Fibroblast of skin of abdomen (primary cell): ENCODE results near the gene ARHGEF2. TPM values are rescaled to one million over a fixed set of nuclear protein-coding genes. Genes with fewer than 3 reads are reported as not detected.

Experiments
- DNase-seq: peaks from one replicate; pipeline ENCODE4 v3.0.0-alpha.2; 2013
- polyA plus RNA-seq, 2 experiments: library from polyadenylated mRNA; unstranded; fragments of 120-200 nt; gene quantifications; one replicate each; pipeline ENCODE4 v1.2.1, GENCODE V29; 2013; ENCODE audit not compliant: insufficient read length in 2 of 2

Gene ARHGEF2
- polyA plus RNA-seq (2013, experiment 1 of 2; ENCODE audit: insufficient read length) = 172 TPM
- 171 TPM for polyA plus RNA-seq (2013, experiment 2 of 2; ENCODE audit: insufficient read length)

DNA sequence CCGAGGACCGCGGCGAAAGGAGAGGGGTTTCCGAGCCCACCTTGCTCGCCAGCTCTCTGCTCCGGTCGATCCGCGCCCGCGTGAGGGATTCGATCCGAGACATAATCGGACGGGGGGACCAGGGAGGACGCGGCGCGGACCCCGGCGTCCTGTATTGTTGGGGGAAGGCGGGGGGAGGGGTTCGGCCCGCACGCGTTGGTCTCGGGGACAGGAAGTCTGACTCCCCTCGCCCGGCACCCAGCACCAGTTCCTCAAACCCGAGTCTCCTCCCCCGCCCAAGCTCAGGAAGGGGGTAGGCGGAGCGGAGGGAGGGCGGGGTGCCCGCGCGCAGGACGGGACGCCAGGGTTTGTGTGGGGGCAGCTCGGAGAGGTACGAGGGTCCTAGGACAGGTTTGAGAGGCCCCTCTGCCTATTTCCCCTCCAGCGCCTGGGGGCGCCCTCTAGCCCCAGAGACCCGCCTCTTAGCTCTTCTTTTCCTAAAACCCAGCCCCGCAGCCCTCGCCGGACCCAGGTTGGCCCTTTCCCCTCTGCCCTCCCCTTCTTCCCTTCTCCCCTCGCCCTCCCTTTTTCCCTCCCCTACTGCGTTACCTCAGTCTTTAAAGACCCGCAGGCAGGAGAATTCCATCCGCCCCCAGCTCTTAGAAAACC is at the start of gene ARHGEF2:
Gene ARHGEF2, minus strand, starts transcription at position 223 of the 648 bp plus-strand sequence. Its CDS starts 120 bp downstream, at position 103.
- peak; percentile 83 for DNase-seq

DNA sequence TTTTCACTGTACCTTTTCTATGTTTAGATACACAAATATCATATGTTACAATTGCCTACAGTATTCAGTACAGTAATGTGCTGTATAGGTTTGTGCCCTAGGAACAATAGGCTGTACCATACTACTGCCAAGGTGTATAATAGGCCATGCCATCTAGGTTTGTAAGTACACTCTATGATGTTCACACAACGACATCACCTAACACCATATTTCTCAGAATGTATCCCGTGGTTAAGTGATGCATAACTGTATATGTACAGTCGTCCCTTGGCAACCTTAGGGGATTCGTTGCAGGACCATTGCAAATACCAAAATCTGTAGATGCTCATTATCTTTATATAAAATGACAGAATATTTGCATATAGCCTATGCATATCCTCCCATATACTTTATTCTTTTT is 48.2 kb upstream of the ARHGEF2 start:
- peak; percentile 4 for DNase-seq

DNA sequence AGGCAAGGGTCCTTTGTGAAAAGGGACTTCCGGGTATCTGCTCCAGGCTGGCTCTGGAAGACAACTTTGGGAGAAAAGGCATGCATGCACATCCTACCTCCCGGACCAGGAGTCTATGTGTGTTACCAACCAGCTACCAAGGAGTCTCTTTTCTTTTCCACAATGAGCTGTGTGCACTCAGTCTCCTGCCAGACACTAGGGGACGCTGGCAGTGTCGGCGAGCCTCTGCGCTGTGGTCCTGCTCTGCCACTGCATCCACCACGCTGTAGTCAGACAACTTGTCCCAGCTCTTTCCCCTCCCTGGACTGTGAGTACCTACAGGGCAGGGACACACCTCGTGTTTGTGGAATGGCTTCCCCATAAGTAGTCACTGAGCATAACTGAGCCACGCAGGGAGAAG is 47.5 kb upstream of the ARHGEF2 start:
- DNase-seq = peak; percentile 20

DNA sequence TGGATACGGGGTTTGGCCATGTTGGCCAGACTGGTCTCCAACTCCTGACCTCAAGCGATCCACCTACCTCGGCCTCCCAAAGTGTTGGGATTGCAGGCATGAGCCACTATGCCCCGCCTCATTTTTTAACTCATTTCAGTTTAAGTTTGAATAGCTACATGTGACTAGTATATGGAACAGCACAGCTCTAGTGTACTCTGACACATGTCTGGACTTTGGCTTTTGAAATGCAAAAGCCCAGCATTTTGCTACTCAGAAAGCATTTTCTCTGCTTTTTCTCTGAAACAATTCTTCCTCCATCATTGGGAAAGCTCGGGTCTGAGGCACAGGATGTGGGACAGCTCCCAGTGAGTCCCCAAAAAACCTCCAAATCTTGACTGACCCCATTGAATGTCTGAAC is 46.5 kb upstream of the ARHGEF2 start:
- DNase-seq = no peak

DNA sequence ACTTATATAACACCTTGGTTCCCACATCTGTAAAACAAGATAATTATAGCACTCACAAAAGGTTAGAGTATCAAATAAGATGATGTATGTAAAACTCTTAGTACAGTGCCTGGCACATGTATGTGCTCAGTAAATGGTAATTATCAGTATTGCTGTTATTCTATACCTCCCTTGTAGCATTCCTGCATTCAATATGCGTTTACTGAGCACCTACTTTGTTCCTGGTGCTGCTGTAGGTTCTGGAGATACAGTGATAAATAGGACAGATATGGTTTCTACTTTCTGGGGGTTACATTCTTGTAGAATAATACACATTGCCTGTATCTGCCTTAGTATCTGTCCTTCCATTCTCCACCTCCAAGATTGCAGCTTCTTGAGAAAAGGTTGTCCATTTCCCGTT is 43.6 kb upstream of the ARHGEF2 start:
- DNase-seq = no peak

DNA sequence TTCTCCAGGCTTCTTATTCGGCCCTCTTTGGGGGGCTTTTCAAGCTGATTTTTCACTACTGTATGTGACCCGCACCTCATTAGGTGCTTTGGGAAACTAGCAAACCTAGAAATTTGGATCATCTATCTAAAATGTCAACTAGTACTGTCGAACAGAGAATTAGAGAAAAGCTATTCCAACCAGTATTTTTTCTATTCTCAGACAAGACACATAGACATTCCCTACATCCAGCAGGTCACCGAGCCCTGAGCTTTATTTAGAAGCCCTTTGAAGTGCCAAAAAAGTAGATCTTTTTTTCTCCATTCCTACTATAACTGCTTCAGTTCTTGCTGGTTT is 42.7 kb upstream of the ARHGEF2 start:
- no peak for DNase-seq

DNA sequence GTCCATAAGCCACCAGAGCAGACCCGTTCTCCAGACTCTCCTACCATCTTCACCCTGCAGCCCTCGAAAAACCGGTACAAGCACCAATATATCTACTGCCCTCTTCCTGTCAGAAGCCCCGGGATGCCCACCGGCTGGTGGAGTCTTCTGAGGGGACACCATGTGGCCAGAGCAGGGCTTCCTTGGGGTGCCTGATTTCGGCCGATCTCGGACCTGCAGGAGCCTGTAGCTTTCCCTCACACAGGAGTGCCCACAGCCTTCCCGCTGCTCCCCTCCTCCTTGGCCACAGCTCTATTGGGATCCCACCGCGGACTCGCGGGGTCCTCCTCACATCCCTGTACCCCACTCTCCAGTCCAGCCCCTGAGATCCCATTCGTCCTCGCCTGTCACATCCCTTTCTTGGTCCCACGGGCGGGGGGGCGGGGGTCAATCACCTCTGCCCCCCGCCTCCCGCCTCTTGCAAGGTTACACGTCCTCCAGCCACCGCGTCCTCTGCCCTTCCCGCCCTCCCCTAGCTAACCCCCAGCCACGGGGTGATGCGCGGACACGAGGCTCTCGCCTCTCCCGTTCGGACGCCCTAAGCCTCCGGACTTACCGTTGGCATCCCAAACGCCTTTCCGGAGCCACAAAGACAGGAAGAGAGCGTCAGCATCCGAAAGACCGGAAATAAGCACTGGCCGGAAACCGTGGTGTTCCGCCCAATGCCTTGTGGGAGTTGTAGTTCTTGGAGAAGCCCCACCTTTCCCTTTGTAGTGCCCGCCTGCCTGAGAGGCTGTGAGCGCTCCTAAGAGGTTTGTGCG is 42.1 kb upstream of the ARHGEF2 start, which contains the start of gene SSR2:
Gene SSR2, minus strand, starts transcription at position 659 of the 800 bp plus-strand sequence. CDS start 784 bp downstream, outside the sequence.
- peak; percentile 90 for DNase-seq

DNA sequence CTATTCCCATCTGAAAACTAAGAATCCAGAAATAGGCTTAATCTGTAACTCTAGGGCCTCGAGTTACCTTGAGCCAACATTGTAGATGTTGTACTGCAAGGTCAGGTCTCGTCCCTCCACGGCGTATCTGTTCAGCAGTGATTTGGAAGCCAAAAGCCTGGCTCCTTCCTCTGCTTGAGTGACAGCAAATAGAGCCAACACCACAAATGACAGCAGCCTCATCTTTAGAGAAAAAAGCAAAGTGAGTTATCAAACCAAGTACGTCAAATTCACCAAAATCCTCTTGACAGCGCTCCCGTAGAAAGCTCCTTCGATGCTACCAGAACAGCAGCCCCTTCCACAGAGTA is 41.6 kb upstream of the ARHGEF2 start:
- no peak for DNase-seq

DNA sequence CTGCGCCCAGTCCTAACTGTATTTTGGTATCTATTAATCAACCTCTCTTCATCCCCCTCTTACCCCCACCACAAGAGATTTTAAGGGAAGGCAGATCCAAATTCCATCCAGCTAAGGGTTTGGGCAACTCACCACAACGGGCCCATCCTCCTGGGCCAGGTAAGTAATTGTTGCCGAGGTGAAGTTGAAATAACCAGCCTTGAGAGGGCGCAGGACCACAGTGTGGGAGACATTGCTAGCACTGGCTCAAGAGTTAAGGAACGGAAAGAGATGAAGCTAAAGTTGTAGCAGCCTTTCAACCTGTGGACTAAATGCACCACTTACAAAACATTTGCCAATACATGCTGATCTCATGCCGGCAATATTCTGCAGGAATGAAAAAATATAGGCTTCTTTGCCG is 36.5 kb upstream of the ARHGEF2 start:
- DNase-seq = no peak

DNA sequence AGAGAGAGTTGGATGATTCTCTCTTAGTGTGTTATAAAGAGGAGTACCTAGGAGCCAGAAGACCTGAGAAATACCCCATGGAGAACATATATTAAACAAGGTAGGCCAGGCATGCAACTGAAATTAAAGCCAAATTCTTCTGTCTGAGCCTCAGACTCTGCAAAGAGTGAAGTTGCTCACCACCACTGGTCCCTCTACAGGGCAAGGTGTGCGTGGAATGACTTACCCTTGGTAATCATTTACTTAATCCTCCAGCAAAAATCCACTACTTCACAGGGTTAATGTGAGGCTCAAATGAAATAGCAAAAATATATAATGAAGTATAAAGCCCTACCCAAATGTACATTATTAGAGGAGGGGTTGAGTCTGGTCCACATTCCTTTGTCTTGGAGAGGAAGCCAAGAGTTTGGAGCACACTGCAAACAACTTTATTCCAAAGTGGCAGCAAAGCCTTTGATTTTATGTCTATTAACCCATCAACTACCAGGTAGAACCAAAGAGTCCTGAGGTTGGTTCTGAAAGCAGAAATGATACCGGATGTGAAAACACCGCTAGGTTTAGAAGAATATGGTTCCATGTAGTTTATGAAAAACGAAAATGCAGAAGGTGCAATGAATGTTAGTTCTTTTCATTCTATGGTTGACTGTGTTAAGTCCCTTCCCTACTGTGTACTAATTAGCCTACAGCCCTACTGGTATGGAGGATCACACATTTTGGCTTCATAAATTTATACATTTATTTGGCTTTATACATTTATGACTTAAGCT is 33.9 kb upstream of the ARHGEF2 start:
- DNase-seq = no peak

DNA sequence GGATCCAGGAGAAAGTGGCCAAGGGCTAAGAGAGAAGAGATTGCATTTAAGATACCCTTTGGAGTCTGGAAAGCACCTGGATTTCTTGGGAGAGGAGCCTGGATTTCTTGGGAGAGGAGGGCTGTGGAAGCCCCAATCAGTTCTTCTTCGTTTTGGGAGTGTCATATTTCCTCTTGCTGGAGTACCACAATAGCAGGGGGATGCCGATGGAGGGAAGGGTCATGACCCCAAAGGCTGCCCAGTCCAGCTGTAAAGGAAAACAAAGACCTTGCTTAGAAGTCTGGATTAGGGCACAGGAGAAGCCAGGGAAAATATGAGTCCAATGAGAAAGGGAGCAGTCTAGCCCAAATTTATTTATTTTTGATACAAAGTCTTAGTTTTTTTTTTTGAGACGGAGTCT is 31.1 kb upstream of the ARHGEF2 start:
- DNase-seq = no peak

DNA sequence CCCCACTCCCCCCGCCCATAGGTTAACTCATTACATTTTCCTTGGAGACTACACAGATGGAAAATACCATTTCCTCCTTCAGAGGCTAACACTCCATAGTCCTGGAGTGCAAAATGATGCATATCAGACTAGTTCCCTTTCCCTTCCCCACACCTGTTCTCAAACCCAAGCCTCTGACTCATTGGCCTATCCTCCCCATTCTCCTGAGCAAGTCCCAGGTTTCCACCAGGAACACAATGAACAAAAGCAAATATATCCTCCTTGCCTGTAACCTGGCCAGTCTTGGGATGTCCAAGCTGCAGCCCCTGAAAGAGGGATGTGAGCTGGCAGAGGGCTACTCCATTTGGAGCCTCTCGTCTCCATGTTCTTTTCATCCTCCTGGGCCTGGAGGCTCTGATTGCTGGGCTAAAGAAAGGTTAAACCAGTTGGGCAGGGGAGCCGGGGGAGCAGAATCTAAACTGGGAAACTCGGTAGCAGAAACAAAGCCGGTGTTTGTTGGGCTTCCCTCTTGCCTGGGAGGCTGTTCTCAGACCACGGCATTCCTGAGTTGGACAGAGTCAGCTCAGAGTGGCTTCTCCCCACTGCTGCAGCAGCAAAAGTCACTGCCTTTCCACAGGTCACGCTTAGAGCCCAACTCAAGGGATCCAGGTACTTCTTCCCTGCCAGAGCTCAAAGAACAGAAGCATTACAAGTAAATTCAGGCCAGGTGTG is 28.5 kb upstream of the ARHGEF2 start:
- no peak for DNase-seq

DNA sequence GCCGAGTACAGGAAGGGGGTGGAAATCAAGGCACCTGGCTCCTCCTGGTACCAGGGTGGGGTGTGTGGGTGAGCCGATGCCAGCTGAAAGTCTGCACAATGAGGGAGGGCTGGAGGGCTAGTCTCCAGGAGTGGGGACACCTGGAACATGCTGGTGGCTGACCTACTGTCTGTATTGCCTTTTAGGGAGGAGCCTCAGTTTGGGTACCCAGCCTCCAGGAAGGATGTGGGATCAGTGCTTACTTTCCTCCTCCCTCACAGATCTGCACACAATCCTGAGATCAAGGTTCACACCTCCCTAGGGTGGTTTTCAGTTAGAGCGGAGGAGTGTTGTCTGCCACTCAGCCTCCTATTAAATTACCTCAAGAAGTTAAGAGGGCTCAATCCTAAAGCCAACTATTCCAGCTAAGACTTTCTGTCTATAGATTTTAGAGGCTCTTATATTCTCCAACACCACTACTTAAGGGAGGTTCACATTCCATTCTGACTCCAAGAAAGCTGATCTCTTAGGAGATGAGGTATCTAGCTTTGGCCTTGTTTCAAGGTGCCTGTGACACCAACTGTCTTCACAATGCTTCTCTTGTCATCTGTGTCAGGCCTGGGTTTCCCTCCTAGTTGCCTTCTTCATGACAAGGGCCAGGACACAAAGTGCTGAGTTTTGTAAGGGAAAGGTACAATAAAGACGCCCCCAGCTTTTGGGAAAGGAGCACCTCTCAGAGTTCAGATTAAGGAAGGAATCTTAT is 26.7 kb upstream of the ARHGEF2 start:
- no peak for DNase-seq

DNA sequence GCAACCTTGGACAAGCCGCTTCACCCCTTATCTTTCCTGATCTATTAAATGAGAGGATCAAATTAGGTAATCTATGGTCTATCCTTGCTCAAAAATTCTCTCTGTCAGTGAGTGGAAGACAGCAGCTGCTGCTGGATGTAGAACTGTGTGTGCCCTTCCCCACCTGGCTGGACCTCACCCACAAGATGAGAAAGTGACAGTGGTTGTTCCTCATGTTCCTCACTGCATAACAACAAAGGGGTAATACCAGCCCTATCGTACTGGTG is 25.5 kb upstream of the ARHGEF2 start:
- DNase-seq = no peak

DNA sequence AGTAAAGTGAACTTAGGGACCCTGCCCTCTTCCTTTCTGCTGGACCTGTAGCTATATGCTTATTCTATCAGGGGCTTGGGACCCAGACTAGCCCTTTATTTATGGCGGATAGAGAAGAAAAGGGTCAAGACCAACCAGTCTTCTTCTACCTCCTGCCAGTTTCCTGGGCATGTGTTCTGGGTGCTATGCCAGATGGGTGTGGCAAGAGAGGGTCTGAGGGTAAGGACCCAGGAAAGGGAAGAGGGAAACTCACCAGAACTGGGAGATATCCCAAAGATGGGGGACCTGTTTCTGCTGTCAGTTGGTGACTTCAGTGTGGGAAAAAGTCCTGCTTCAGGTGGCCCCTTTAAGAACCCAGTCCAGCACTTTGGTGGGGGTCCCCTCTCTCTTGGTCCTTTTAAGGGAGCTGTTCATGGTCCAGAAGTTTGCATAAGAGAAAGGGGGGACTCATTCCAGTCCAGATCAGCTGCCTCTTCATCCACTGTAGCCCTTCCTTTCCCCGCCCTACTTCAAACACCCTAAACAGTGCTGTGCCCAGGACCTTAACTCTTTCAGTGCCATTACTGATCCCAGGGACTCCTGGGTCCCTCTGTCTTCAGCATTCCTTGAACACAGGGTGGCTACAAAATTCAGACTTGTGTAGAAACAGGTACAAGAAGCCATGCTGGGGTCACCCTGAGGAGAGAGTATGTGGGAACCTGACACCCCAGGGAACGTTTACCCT is 24.0 kb upstream of the ARHGEF2 start:
- DNase-seq = no peak

DNA sequence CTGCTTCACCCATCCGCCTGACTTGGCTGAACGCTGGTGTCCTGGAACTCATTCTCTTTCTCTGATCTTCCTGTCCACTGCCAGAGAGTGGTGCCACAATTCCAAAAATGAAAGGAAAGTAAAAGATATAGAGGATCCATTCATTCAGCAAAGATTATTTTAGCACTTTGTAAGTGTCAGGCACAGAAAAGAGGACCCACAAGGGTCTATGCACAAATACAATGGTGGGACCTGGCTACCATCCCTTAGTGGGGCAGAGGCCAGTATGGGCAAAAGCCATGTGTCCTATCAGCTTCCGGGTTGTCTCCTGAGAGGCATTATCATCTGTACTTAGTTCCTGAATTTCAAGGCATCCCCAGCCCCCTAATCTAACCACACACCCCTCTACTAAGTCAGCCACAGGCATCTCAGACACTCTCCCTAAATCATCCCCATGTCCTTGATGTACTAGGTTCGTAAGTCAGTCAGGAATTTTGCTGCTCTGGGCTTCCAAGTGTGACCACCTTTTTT is 23.4 kb upstream of the ARHGEF2 start:
- DNase-seq = peak; percentile 90

DNA sequence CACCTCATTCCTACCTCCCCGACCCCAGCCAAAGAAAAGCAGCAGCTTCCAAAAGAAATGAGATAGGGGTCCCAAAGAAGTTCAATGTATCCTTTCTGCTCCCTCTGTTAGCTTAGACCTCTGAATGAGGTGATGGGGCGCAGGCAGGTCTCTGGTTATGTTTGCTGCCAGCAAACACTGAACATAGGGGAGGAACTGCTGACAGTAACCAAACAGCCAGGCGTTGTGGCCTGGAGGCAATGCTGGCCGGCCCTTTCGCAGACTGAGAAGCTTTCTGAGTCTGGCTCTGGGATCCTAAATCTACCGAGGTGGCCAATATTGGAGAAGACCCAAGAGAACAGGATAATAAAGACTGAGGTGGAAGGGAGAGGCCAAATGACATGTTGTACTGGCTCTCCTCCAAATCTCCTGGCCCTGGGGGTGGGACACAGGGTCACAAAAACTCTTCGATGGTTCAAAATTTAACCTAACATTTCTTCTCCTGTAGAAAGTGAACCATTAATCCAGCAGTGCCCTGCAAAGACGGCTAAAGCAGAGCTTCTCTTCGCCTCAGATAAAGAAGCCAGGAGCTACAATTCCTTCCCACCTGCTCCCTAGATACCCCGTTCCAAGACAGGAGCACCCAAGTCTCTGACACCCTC is 22.8 kb upstream of the ARHGEF2 start:
- no peak for DNase-seq

DNA sequence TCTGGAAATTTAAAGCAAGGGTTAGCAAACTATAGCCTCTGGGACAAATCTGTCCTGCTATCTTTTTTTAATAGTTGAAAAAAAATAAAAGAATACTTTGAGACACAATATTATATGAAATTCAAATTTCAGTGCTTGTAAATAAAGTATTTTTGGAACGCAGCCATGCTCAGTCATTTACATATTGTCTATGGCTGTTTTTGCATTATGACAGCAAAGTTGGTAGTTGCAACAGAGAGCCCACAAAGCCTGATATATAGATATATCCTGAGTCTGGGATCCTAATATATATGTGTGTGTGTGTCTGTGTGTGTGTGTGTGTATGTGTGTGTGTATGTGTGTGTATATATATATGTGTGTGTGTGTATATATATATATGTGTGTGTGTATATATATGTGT is 21.6 kb upstream of the ARHGEF2 start:
- no peak for DNase-seq

DNA sequence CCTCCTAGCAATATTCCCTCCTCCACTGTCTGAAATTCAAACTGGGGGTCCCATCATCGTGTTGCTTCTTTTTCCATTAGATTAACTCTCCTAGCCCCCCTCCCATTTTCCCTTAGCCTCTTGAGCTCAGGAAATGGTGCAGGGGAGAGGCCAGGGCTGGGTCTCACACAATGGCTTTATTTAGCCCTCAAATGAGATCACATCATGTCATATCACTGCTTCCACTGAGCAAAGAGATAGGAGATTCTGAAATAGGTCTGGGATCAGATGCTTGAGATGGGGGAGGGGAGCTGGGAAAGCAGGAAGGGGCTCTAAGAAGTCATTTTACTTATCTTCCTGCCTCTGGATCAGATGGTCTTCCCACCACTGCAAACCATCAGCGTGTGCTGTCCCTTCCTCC is 17.8 kb upstream of the ARHGEF2 start:
- no peak for DNase-seq

DNA sequence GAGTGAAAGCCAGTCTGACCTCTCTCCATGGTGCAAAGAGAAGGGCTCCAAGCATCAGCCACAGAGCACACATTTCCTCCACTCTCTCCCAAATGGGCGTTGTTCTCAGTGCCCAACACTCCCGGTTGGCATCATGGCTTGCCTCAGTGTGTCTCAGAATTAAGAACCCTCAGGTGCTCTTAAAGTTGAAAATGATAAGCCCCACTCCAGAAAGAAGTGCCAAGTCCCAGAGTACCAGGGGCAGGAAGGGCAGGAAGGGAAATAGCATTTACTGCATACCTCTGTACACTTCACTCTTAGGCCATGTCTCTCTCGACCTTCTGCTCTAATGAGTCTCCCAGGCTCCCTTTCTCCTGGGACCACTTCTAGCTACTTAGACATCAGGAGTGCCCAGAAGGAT is 15.2 kb upstream of the ARHGEF2 start:
- no peak for DNase-seq
